Neural cell (in vitro differentiated cells): ENCODE results near the gene RFX4.

ENCODE experiments used
- CTCF ChIP-seq: fragments of 450-650 bp; IDR thresholded peaks from 2 replicates; pipeline ENCODE4 v1.5.1; 2014; ENCODE audit warnings: antibody characterized with exemption, mild to moderate bottlenecking, moderate library complexity; ENCODE audit not compliant: poor library complexity, severe bottlenecking
- EP300 ChIP-seq: fragments of 450-650 bp; conservative IDR thresholded peaks from 2 replicates; pipeline ENCODE4 v1.6.1; 2014; ENCODE audit warnings: antibody characterized with exemption, mild to moderate bottlenecking, moderate library complexity; ENCODE audit not compliant: poor library complexity, severe bottlenecking
- EZH2 ChIP-seq: fragments of 200-600, 300-800 bp; shearing (Covaris generic), sonication (generic); IDR thresholded peaks from 2 replicates; pipeline ENCODE4 v1.6.1; 2014; ENCODE audit warnings: antibody characterized with exemption, low read length, borderline replicate concordance, mild to moderate bottlenecking; ENCODE audit not compliant: insufficient read depth, poor library complexity, severe bottlenecking
- MXI1 ChIP-seq: fragments of 450-650 bp; conservative IDR thresholded peaks from 2 replicates; pipeline ENCODE4 v1.6.1; 2014; ENCODE audit warnings: antibody characterized with exemption, mild to moderate bottlenecking; ENCODE audit not compliant: poor library complexity, severe bottlenecking
- POLR2AphosphoS5 ChIP-seq: IDR thresholded peaks from 2 replicates; pipeline ENCODE4 v1.6.1; 2012
- RAD21 ChIP-seq: fragments of 450-650 bp; conservative IDR thresholded peaks from 2 replicates; pipeline ENCODE4 v1.6.1; 2014; ENCODE audit warnings: antibody characterized with exemption, mild to moderate bottlenecking, moderate library complexity
- REST ChIP-seq: IDR thresholded peaks from 2 replicates; pipeline ENCODE4 v1.6.1; 2012; ENCODE audit warnings: borderline replicate concordance
- SMC3 ChIP-seq: fragments of 450-650 bp; conservative IDR thresholded peaks from 2 replicates; pipeline ENCODE4 v1.6.1; 2014; ENCODE audit warnings: antibody characterized with exemption, mild to moderate bottlenecking, moderate library complexity; ENCODE audit not compliant: poor library complexity
- TAF1 ChIP-seq: IDR thresholded peaks from 2 replicates; pipeline ENCODE4 v1.6.1; 2012; ENCODE audit warnings: low read depth

- no peak for TF ChIP-seq CTCF
- TF ChIP-seq POLR2AphosphoS5, result no peak
- no peak for TF ChIP-seq MXI1
- TF ChIP-seq EP300, result no peak
- no peak for TF ChIP-seq TAF1
- TF ChIP-seq RAD21, result no peak
- no peak for TF ChIP-seq EZH2
- no peak for TF ChIP-seq SMC3
- no peak for TF ChIP-seq REST
Observed at GRCh38 chr12:106580671-106581508, 1.9 kb upstream of the RFX4 start.
